ENCODE measurements around the gene THOC2.

GRCh38 chrX:123570011-123570590 lies 162.8 kb downstream of the THOC2 start:
- TF ChIP-seq EP300 (IDR thresholded peaks at IDR 0.05) (no peak), CTCF (IDR thresholded peaks at IDR 0.05) (no peak), POLR2A (IDR thresholded peaks at IDR 0.05) (no peak)
